ENCODE data around the gene SENP7.

Gene SENP7

GRCh38 chr3:101532783-101533602 is 20.0 kb upstream of the SENP7 start:
- peaks cover 41% of the 10 kb centered on the region for H3K4me1 Mint-ChIP-seq (ENCODE audit: low read depth)
- no peak overlapping the region for H3K4me3 Mint-ChIP-seq
- no peaks in the 10 kb centered on the region for H3K9me3 Mint-ChIP-seq (ENCODE audit: low read depth)

GRCh38 chr3:101531473-101532086 is 18.6 kb upstream of the SENP7 start:
- Mint-ChIP-seq H3K36me3 (peaks cover 4% of the 10 kb centered on the region), H3K27me3 (no peaks in the 10 kb centered on the region), H3K4me1 (ENCODE audit: low read depth) (peaks cover 42% of the 10 kb centered on the region), H3K27ac (peak overlapping the region; percentile 78), H3K4me3 (peak overlapping the region; percentile 59), H3K9me3 (ENCODE audit: low read depth) (no peaks in the 10 kb centered on the region)

More at GRCh38 chr3:101532783-101533602, 20.0 kb upstream of the SENP7 start:
- H3K36me3 Mint-ChIP-seq = peaks cover 4% of the 10 kb centered on the region
- H3K27ac Mint-ChIP-seq = no peak overlapping the region
- H3K27me3 Mint-ChIP-seq = no peaks in the 10 kb centered on the region

GRCh38 chr3:101530686-101531047 is 17.7 kb upstream of the SENP7 start:
- no peaks in the 10 kb centered on the region for H3K9me3 Mint-ChIP-seq (ENCODE audit: low read depth)
- H3K27ac Mint-ChIP-seq = peak overlapping the region; percentile 78
- peak overlapping the region; percentile 11 for H3K4me3 Mint-ChIP-seq
- no peaks in the 10 kb centered on the region for H3K27me3 Mint-ChIP-seq
- peaks cover 4% of the 10 kb centered on the region for H3K36me3 Mint-ChIP-seq
- peaks cover 42% of the 10 kb centered on the region for H3K4me1 Mint-ChIP-seq (ENCODE audit: low read depth)

- H3K27ac Mint-ChIP-seq = peak overlapping the region; percentile 78
- H3K9me3 Mint-ChIP-seq (ENCODE audit: low read depth) = no peaks in the 10 kb centered on the region
- peak overlapping the region; percentile 5 for H3K4me3 Mint-ChIP-seq
- H3K36me3 Mint-ChIP-seq = peaks cover 5% of the 10 kb centered on the region
- H3K4me1 Mint-ChIP-seq (ENCODE audit: low read depth) = peaks cover 42% of the 10 kb centered on the region
- H3K27me3 Mint-ChIP-seq = no peaks in the 10 kb centered on the region
Measured at GRCh38 chr3:101529816-101530685, 17.0 kb upstream of the SENP7 start.

DNA sequence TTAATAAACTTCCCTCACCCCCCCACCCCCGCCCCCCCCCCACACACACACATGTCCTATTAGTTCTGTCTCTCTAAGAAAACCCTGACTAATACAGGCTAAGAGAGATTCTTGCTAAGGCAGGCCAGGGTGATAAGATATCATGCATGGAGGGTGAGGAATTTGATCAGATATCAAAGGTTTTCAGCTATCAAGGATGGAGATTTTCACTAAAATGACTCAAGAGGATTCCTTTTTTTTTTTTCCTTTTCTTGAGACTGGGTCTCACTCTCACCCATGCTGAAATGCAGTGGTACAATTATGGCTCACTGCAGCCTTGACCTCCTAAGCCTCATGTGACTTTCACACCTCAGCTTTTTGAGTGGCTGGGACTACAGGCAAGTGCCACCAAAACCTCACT is 14.9 kb upstream of the SENP7 start:
- Mint-ChIP-seq H3K36me3 (peaks cover 8% of the 10 kb centered on the region), H3K4me3 (no peak overlapping the region), H3K27ac (no peak overlapping the region), H3K27me3 (no peaks in the 10 kb centered on the region), H3K9me3 (ENCODE audit: low read depth) (no peaks in the 10 kb centered on the region), H3K4me1 (ENCODE audit: low read depth) (peaks cover 38% of the 10 kb centered on the region)

DNA sequence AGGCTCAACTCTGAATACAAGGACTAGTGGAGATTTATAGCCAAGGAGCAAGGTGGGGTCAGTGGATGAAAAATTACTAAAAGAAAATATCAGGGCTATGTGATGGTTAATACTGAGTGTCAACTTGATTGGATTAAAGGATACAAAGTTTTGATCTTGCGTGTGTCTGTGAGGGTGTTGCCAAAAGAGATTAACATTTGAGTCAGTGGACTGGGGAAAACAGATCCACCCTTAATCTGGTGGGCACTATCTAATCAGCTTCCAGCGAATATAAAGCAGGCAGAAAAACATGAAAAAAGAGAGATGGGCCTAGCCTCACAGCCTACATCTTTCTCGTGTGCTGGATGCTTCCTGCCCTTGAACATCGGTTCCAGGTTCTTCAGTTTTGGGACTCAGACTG is 14.4 kb upstream of the SENP7 start:
- no peak overlapping the region for H3K27ac Mint-ChIP-seq
- H3K4me1 Mint-ChIP-seq (ENCODE audit: low read depth) = peaks cover 39% of the 10 kb centered on the region
- peaks cover 8% of the 10 kb centered on the region for H3K36me3 Mint-ChIP-seq
- H3K9me3 Mint-ChIP-seq (ENCODE audit: low read depth) = no peaks in the 10 kb centered on the region
- no peaks in the 10 kb centered on the region for H3K27me3 Mint-ChIP-seq
- H3K4me3 Mint-ChIP-seq = no peak overlapping the region

DNA sequence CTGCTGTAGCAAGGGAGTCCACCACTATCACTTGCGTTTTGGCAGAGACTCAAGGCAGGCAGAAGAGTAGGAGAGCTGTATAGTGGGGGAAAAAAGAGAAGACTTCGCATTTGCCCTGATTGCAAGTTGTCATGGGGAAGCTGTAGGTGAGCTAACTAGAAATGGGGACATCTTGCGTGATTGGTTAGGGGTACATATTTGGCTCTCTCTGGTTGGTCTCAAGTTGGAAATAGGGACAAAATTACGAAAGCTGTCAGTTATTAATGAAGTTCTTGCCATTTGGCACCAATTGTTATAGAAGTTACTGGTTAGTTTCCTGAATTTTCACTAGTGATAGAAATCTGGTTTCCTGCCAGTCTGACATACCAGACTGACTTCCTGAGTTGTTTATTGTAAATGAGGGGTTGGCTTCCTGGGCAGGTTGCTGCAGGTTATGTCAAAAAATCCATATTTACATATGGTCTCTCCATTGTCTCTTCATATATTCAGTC is 8.2 kb upstream of the SENP7 start:
- H3K27me3 Mint-ChIP-seq = no peaks in the 10 kb centered on the region
- H3K4me3 Mint-ChIP-seq = peak overlapping the region; percentile 56
- no peaks in the 10 kb centered on the region for H3K9me3 Mint-ChIP-seq (ENCODE audit: low read depth)
- H3K4me1 Mint-ChIP-seq (ENCODE audit: low read depth) = peaks cover 56% of the 10 kb centered on the region
- peak overlapping the region; percentile 94 for H3K27ac Mint-ChIP-seq
- H3K36me3 Mint-ChIP-seq = peaks cover 8% of the 10 kb centered on the region

- no peaks in the 10 kb centered on the region for H3K27me3 Mint-ChIP-seq
- H3K36me3 Mint-ChIP-seq = peaks cover 4% of the 10 kb centered on the region
- peaks cover 56% of the 10 kb centered on the region for H3K4me1 Mint-ChIP-seq (ENCODE audit: low read depth)
- no peaks in the 10 kb centered on the region for H3K9me3 Mint-ChIP-seq (ENCODE audit: low read depth)
- peak overlapping the region; percentile 94 for H3K27ac Mint-ChIP-seq
- H3K4me3 Mint-ChIP-seq = peak overlapping the region; percentile 21
Measured at GRCh38 chr3:101519685-101520365, 6.8 kb upstream of the SENP7 start.

DNA sequence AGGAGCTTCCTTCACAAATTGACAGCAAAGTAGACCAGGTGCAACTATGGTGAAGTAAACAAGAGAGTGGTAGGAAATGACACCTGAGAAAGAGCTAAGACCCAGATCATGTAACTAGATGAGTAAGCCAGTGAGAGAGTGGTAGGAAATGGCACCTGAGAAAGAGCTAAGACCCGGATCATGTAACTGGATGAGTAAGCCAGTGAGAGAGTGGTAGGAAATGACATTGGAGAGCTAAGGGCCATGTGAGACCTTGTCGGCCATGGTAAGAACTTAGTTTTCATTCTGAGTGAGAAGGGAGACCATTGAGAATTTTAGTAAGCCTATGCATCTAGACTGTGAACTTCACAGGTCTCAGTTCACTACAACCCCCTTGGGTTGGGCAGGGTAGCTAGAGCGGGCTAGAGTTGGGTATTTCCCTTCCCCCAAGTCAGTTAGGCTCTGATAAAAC is 5.4 kb upstream of the SENP7 start:
- peak overlapping the region; percentile 94 for H3K27ac Mint-ChIP-seq
- H3K9me3 Mint-ChIP-seq (ENCODE audit: low read depth) = no peaks in the 10 kb centered on the region
- H3K4me3 Mint-ChIP-seq = peak overlapping the region; percentile 72
- peaks cover 4% of the 10 kb centered on the region for H3K36me3 Mint-ChIP-seq
- peaks cover 63% of the 10 kb centered on the region for H3K4me1 Mint-ChIP-seq (ENCODE audit: low read depth)
- no peaks in the 10 kb centered on the region for H3K27me3 Mint-ChIP-seq

DNA sequence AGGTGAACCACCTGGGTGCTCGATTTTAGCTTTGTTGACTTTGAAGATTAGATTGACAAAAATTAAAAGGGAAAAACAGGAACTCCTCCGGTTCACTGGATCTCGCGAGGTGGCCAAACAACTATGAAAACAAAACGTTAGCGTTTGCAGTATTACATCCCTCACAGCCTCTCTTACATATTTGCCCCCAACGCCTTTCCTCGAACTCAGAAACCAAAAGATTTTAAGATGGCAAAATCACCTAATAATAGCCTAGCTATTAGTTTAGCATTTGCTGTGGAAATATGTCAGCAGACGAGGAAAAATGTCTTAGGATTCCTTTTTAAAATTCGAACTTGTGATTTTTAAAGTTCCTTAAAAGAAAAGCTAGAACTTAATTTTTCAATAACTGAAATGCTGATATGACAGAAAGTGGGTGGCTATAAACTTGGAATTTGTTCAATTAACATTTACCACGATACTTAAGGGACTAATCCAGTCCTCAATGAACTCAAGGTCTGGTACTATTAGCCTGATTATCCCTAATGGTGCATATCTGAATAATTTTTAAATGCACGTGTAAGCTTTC is 491 bp upstream of the SENP7 start:
- Mint-ChIP-seq H3K27ac (peak overlapping the region; percentile 99), H3K9me3 (ENCODE audit: low read depth) (no peaks in the 10 kb centered on the region), H3K36me3 (peaks cover 2% of the 10 kb centered on the region), H3K27me3 (no peaks in the 10 kb centered on the region), H3K4me3 (peak overlapping the region; percentile 100), H3K4me1 (ENCODE audit: low read depth) (peaks cover 59% of the 10 kb centered on the region)

DNA sequence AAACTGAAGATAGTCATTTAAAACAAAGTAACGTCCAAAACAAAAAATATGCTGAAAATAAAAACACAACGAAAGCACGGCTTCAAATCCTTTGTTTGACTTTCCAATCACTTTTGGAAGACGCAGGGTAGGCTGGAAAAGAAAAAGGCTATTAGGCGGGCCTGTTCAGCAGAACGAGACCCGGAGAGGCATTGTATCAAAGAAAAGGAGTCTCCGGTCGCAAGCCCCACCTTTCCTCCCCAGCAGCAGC is 691 bp downstream of the SENP7 start:
- Mint-ChIP-seq H3K4me1 (ENCODE audit: low read depth) (peaks cover 52% of the 10 kb centered on the region), H3K9me3 (ENCODE audit: low read depth) (no peaks in the 10 kb centered on the region), H3K27me3 (no peaks in the 10 kb centered on the region), H3K4me3 (peak overlapping the region; percentile 100), H3K27ac (peak overlapping the region; percentile 99), H3K36me3 (peaks cover 5% of the 10 kb centered on the region)

GRCh38 chr3:101509811-101510210 is 3.2 kb downstream of the SENP7 start:
- peak overlapping the region; percentile 2 for H3K27ac Mint-ChIP-seq
- no peaks in the 10 kb centered on the region for H3K9me3 Mint-ChIP-seq (ENCODE audit: low read depth)
- H3K27me3 Mint-ChIP-seq = no peaks in the 10 kb centered on the region
- H3K4me1 Mint-ChIP-seq (ENCODE audit: low read depth) = peaks cover 66% of the 10 kb centered on the region
- no peak overlapping the region for H3K4me3 Mint-ChIP-seq
- H3K36me3 Mint-ChIP-seq = peaks cover 5% of the 10 kb centered on the region

DNA sequence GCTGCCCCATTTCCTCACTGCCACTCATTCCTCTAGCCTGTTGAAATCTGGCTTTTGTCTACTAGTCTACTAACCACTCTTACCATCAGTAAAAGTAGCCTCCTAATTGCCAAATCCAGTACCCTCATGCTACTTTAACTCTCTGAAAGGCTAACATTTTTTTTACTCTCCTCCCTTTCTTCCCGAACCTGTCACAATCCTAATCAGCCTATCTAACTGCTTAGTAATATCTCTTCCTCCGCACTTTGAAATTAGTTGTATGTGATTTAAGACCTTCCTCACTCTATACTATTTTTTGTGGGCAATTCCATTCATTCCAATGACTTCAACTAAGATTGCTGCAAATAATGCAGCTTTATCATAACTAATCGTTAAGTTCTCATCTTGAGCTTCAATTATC is 3.7 kb downstream of the SENP7 start:
- Mint-ChIP-seq H3K9me3 (ENCODE audit: low read depth) (no peaks in the 10 kb centered on the region), H3K36me3 (peaks cover 5% of the 10 kb centered on the region), H3K4me1 (ENCODE audit: low read depth) (peaks cover 70% of the 10 kb centered on the region), H3K4me3 (no peak overlapping the region), H3K27ac (peak overlapping the region; percentile 13), H3K27me3 (no peaks in the 10 kb centered on the region)

DNA sequence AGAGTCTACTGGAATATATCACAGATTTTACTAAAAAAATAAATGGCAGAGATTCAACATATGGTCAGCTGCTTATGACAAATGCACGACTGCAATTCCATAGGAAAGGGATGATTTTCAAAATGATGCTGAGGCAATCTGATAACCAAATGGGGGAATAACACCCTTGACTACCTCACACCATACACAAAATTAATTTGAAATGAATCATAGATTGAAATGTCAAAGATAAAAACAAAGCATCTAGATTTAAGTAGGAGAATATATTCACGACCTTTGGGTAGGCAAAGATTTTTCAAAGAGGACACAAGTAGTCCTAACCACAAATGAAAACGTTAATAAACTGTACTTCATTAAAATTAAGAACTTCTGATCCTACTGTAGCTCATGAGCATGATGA is 11.2 kb downstream of the SENP7 start:
- H3K36me3 Mint-ChIP-seq = peaks cover 18% of the 10 kb centered on the region
- peak overlapping the region; percentile 58 for H3K27ac Mint-ChIP-seq
- no peak overlapping the region for H3K4me3 Mint-ChIP-seq
- no peaks in the 10 kb centered on the region for H3K27me3 Mint-ChIP-seq
- H3K4me1 Mint-ChIP-seq (ENCODE audit: low read depth) = peaks cover 47% of the 10 kb centered on the region
- no peaks in the 10 kb centered on the region for H3K9me3 Mint-ChIP-seq (ENCODE audit: low read depth)

Data from activated naive CD8-positive, alpha-beta T cell (primary cell).